Middle frontal gyrus (tissue), 1 donor: ENCODE data around the gene LRRC40.
"Not testable (repeated sequence)": the region's sequence is repeated elsewhere in the genome, so short reads cannot be mapped to it uniquely, and the experiment has no call there.

ENCODE experiments used
- DNase-seq: peaks from one replicate; pipeline ENCODE4 v3.0.0-alpha.2; 2015; ENCODE audit warnings: low spot score; ENCODE audit errors: extremely low spot score

Gene LRRC40

DNA sequence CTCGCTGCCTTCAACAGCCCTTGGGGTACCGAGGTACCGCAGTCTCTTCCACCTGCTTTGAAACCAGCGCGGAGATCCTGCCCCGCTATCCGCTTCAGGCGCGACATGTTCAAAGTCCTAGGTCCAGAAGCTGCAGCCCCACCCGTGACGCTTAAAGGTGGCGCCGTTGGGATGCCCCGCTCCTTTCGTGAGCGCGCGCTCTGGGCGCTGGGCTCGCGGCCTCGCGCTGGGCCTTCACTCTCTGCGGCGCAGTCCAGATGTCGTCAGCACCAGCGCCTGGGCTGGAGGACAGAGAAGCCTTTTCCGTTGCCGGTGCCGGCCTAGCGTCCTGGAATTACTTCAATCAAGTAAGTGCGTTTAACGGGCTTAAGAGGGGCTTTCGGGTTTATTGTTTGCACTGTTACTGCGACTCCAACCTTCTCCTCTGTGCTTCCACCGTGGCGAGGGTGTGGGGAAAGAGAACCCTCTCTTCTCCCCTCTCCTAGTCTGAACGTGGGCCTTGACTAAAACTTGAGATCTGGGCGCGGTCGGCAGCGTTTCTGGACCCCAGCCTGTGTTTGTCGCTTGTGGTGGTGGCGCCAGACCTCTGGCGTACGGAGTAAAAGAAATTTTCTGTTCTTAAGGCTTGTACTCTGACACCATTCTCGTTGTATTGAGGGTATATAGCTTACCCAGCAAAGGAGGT lies at the start of gene LRRC40:
Gene LRRC40 (minus strand): TSS at position 146 of the 685 bp plus-strand sequence. CDS start 39 bp downstream, at position 107.
- DNase-seq: peak; percentile 97

DNA sequence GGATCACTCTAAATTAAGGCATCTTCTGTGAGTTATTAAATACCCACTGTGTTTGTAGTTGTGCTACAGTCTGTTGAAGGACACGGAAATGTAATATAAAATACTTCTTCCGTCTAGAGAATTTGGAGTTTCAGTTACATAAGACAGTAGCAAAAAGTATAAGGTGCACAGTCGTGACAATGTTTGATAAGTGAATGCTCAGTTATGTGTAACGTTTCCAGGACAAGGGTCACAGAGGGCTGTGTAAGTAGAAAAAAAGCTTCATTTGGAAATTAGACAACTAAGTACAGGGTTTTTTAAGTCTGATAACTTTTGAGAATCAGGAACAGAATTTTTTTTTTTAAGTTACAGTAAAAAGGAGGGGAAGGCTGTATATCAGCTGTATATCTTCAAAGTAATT lies 43.4 kb upstream of the LRRC40 start:
- no peak for DNase-seq

GRCh38 chr1:70247768-70248167 lies 42.4 kb upstream of the LRRC40 start:
- DNase-seq: no peak

DNA sequence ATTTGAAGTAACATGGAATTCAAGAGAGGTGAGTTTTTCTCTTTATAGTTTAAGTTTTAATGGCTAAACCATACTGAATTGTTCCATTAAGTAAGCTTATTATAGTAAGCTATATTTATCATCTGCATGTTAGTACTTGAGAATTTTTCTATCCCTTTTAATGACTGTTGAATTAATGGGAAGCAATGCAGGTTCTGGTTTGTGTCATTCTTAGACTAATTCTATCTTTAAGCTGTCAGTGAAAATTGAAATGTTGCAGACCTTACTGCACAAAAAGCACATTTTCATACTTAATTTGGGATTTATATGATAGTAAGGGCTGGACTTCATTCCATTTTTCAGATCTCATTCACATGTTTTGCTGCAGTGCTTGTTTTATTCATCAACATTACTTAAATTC lies 41.7 kb upstream of the LRRC40 start:
- DNase-seq: no peak

DNA sequence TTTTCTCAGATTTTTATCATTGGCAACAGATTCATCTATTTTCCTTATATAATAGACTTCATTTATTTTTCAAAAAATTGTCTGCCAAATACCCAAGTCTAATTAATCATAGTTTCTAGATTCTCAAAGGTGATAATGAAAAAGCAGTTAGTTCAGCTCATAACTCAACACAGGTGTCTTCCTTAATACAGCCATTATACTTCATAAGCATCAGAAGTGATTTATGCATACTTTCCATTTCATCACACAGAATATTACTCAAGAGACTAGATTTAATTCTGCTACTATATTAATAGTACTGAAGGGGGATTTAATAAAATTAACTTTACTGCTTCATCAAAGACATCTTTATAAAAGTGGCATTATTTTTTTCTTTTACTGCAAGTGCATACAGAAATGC lies 34.6 kb upstream of the LRRC40 start:
- DNase-seq: no peak

DNA sequence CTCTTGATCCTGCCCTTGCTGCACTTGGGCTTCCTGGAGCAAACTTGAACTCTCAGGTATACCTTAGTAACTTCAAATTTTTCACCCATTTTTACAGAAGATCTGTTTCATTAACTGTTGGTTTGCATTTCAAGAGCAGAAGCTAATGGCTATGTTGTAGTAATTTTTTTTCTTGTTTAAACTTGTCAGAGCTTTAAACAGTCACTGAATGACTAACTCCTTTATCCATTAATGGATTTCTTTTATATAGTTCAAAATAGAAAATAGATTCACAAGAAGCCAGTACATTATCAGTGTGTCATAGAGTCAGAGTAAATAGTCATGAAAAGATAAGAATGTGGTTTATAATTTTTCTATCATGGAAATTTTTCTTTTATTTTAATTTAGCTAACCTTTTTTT lies 29.4 kb upstream of the LRRC40 start:
- no peak for DNase-seq

DNA sequence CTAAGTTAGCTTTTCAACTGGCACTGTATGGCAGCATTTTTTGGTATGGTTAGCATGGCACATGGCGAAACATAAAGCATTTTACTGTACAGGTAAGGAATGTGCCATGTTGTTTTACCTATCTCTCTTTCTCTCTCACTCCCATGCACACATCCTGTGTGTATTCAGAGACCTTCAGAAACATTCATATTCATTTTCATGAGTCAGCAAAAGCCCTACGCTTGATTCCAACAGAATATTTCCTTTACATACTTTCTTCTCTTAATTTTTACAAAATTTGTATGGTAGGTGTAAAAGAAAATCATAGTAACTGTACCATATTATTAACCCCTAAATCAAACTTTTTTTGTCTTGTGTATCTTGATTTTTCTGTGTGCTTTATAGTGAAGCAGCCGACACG lies 26.1 kb upstream of the LRRC40 start:
- DNase-seq: no peak

DNA sequence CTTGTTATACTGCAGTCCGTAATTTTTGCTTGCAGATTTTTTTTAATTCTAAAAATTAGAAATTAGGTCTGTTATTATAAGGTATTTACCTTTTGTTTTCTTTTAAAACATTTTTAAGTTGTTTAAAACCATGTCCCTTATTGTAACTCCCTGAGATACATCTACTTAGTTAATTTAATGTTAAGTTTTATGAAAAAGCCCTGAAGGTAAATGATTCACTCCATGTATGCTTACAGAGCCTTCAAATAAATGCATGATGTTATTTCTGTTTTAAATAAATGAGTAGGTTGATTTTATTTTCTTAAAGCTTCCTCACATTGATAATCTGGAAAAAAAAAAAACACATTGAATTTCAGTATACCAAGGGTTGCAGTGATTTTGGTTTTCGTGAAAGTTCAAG lies 23.3 kb upstream of the LRRC40 start:
- DNase-seq: no peak

DNA sequence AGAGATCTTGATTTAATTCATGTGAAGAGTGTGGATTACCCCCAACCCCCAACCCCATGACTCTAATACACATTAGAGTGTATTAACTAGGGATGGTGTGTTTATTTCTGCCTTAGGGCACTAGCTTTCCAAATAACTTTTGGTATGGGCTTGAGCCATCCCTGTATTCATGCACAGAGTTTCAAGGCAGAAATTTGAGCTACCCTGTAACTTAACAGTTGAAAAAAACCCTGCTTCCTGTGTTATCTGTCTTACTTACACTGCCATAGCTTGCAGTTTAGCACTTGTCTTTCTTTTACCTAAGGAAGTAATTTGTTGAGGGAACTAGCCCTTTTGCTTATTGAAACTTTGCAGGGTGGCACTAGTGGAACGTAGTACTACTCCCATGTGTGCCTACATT lies 22.1 kb upstream of the LRRC40 start:
- no peak for DNase-seq

- no peak for DNase-seq
Observed at GRCh38 chr1:70224954-70225353, 19.6 kb upstream of the LRRC40 start.

GRCh38 chr1:70222716-70223235 lies 17.4 kb upstream of the LRRC40 start:
- DNase-seq: no peak

- DNase-seq: peak; percentile 91
Observed at GRCh38 chr1:70221238-70222121, 16.1 kb upstream of the LRRC40 start, which contains the start of gene SRSF11. Gene SRSF11 (plus strand): TSS chr1:70221380. CDS start chr1:70221637, 257 bp downstream.

- DNase-seq: no peak
Observed at GRCh38 chr1:70220517-70221237, 15.3 kb upstream of the LRRC40 start.

DNA sequence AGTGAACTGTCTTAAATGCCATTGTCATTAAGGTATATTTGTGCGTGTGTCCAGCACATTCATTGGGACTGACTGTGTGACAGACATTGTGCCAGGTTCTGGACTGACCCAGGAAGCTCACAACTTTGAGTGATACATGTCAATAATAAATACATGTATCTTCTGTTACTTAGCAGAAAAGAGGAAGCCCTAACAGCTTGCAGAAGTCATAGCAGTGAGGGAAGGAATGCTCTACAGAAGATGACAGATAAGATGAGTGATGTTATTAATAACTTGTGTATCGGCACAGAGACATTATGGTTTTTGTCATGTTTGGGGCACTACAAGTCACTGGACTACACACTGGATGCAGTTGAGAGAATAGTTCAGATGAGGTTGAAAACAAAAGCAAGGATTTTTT lies 14.6 kb upstream of the LRRC40 start:
- DNase-seq: no peak

DNA sequence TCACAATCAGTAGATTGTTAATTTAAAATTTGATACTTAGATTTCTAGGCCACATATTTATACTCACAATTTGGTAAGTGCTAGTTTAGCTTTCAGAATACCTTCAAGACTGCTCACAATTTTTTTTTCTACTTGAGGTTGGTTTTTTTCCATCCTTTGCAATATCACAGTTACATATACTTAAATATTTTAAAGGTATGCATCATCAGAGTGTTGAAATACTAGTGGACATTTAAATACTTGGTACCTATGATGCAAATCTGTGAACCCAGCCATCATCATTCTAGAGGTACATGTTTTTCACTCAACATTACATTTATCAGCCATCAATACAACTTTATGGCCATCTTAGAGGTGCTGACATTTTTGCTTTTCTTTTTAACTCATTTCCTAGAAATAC lies 6.2 kb upstream of the LRRC40 start:
- DNase-seq: no peak

GRCh38 chr1:70210820-70211219 lies 5.4 kb upstream of the LRRC40 start:
- DNase-seq: no peak

DNA sequence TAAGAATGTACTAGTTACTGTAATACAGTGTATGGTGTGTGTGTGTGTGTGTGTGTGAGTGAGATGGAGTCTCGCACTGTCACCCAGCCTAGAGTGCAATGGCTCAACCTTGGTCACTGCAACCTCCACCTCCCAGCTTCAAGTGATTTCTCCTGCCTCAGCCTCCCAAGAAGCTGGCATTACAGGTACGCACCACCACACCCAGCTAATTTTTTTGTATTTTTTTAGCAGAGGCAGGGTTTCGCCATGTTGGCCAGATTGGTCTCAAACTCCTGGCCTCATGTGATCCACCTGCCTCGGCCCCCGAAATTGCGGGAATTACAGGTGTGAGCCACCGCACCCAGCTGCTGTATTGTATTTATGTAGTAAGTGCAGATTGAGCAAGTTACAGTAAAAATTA lies 2.9 kb upstream of the LRRC40 start:
- no peak for DNase-seq

DNA sequence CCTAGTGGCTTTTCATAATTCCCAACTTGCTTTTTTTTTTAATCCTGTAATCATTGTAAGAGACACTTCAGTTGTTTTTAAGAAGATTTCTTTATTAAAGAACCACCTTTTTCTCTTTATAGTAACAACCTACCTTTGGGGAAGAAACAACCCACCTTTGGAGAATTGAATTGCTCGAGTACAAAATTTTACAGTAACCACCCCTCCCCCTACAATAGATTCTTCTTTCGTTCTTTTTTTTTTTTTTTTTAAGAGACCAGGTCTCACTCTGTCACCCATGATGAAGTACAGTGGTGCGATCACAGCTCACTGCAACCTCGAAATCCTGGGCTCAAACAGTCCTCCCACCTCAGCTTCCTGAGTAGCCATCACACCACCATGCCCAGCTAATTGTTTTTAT lies 2.1 kb upstream of the LRRC40 start:
- DNase-seq: no peak

- not testable (repeated sequence) for DNase-seq
Observed at GRCh38 chr1:70206833-70207232, 1.5 kb upstream of the LRRC40 start.

DNA sequence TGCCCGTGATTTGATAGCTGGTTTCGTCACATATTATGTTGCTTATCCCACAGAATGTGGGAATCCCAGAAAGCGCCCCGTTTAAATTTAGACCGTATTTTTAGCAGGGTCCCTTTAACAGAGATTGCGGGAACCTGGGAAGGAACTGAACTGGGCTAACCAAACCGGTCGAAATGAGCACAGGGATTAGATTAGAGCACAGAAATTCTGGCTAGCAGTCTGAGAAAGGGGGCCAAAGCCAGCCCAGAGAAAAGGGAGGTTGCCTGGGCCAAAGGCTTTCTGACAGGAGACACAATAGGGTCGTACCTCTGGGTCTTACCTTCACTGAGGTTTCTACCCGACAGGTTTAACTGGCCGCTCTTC lies 327 bp downstream of the LRRC40 start:
- no peak for DNase-seq

GRCh38 chr1:70204600-70204999 lies 779 bp downstream of the LRRC40 start:
- DNase-seq: no peak

- DNase-seq: no peak
Observed at GRCh38 chr1:70204139-70204538, 1.2 kb downstream of the LRRC40 start.
